ENCODE results near the gene SLC7A9.

- TF ChIP-seq FOXM1 (IDR thresholded peaks at IDR 0.05; ENCODE audit: borderline replicate concordance, low read depth) (no peak), EP300 (IDR thresholded peaks at IDR 0.05; ENCODE audit: borderline replicate concordance) (no peak), TCF12 (IDR thresholded peaks at IDR 0.05; ENCODE audit: low read depth) (no peak), MAX (IDR thresholded peaks at IDR 0.05) (no peak), TEAD4 (IDR thresholded peaks at IDR 0.05) (no peak), RAD21 (IDR thresholded peaks at IDR 0.05; ENCODE audit: low read depth) (no peak), REST (IDR thresholded peaks at IDR 0.05; ENCODE audit: low read depth) (no peak), YY1 (IDR thresholded peaks at IDR 0.05; ENCODE audit: low read depth) (no peak), CREB1 (IDR thresholded peaks at IDR 0.05; ENCODE audit: low read depth) (no peak)
Observed at GRCh38 chr19:32812036-32812435, 57.5 kb downstream of the SLC7A9 start.

Data from Ishikawa (cell line).